IPS-18a (cell line): ENCODE results near the gene SYNGR2.

Source experiments
- H3K27ac ChIP-seq: one replicate; pipeline ENCODE4 v1.5.1; 2013; ENCODE audit warnings: low read length
- H3K27me3 ChIP-seq: one replicate; pipeline ENCODE4 v1.6.1; 2013; ENCODE audit warnings: mild to moderate bottlenecking, low read length; ENCODE audit not compliant: control insufficient read depth, insufficient read depth
- H3K36me3 ChIP-seq: one replicate; pipeline ENCODE4 v1.6.1; 2013; ENCODE audit warnings: low read depth, low read length; ENCODE audit not compliant: control insufficient read depth
- H3K4me1 ChIP-seq: one replicate; pipeline ENCODE4 v1.6.1; 2013; ENCODE audit warnings: low read depth, low read length; ENCODE audit not compliant: control insufficient read depth
- H3K4me3 ChIP-seq: one replicate; pipeline ENCODE4 v1.5.1; 2013; ENCODE audit warnings: low read length
- H3K9ac ChIP-seq: one replicate; pipeline ENCODE4 v1.6.1; 2013; ENCODE audit warnings: mild to moderate bottlenecking, low read length, moderate library complexity
- H3K9me3 ChIP-seq: one replicate; pipeline ENCODE4 v1.6.1; 2013; ENCODE audit warnings: low read depth, low read length; ENCODE audit not compliant: control insufficient read depth

Gene SYNGR2

GRCh38 chr17:78183916-78184315 lies 15.5 kb downstream of the SYNGR2 start:
- Histone ChIP-seq H3K9me3 (no peaks in the 10 kb centered on the region), H3K9ac (no peak overlapping the region), H3K36me3 (peaks cover 60% of the 10 kb centered on the region), H3K27me3 (no peaks in the 10 kb centered on the region), H3K4me3 (no peak overlapping the region), H3K4me1 (no peaks in the 10 kb centered on the region), H3K27ac (no peak overlapping the region)

- no peaks in the 10 kb centered on the region for H3K9me3 ChIP-seq
- no peak overlapping the region for H3K9ac ChIP-seq
- H3K36me3 ChIP-seq = peaks cover 55% of the 10 kb centered on the region
- H3K27me3 ChIP-seq = no peaks in the 10 kb centered on the region
- no peaks in the 10 kb centered on the region for H3K4me1 ChIP-seq
- no peak overlapping the region for H3K4me3 ChIP-seq
- H3K27ac ChIP-seq = no peak overlapping the region
Measured at GRCh38 chr17:78184351-78184750, 16.0 kb downstream of the SYNGR2 start.

GRCh38 chr17:78184868-78185267 lies 16.5 kb downstream of the SYNGR2 start:
- Histone ChIP-seq H3K4me3 (no peak overlapping the region), H3K9me3 (no peaks in the 10 kb centered on the region), H3K36me3 (peaks cover 50% of the 10 kb centered on the region), H3K9ac (no peak overlapping the region), H3K27ac (no peak overlapping the region), H3K27me3 (no peaks in the 10 kb centered on the region), H3K4me1 (no peaks in the 10 kb centered on the region)

- no peaks in the 10 kb centered on the region for H3K9me3 ChIP-seq
- H3K4me3 ChIP-seq = peak overlapping the region; percentile 92
- peaks cover 39% of the 10 kb centered on the region for H3K36me3 ChIP-seq
- no peaks in the 10 kb centered on the region for H3K4me1 ChIP-seq
- H3K27ac ChIP-seq = no peak overlapping the region
- H3K9ac ChIP-seq = peak overlapping the region; percentile 12
- H3K27me3 ChIP-seq = no peaks in the 10 kb centered on the region
Measured at GRCh38 chr17:78185981-78186691, 17.8 kb downstream of the SYNGR2 start.

- peak within 1 kb of the TSS; percentile 92 for H3K4me3 ChIP-seq
- H3K9ac ChIP-seq = peak within 1 kb of the TSS; percentile 90
- H3K36me3 ChIP-seq = peaks cover 31% of the 10 kb centered on the region
- no peaks in the 10 kb centered on the region for H3K9me3 ChIP-seq
- H3K27ac ChIP-seq = no peak within 1 kb of the TSS
- H3K27me3 ChIP-seq = no peaks in the 10 kb centered on the region
- H3K4me1 ChIP-seq = no peaks in the 10 kb centered on the region
Measured at GRCh38 chr17:78186692-78187595, 18.6 kb downstream of the SYNGR2 start, which contains the start of the genes AFMID and TK1. AFMID (plus strand) TSS chr17:78187362; CDS start chr17:78187371, 9 bp downstream. TK1 (minus strand) TSS chr17:78187052; CDS start chr17:78186994, 58 bp downstream.

- Histone ChIP-seq H3K9me3 (no peaks in the 10 kb centered on the region), H3K27me3 (no peaks in the 10 kb centered on the region), H3K4me3 (no peak overlapping the region), H3K4me1 (peaks cover 15% of the 10 kb centered on the region), H3K36me3 (peaks cover 6% of the 10 kb centered on the region), H3K9ac (no peak overlapping the region), H3K27ac (no peak overlapping the region)
Measured at GRCh38 chr17:78196716-78197115, 28.3 kb downstream of the SYNGR2 start.

- no peak overlapping the region for H3K4me3 ChIP-seq
- H3K36me3 ChIP-seq = peaks cover 6% of the 10 kb centered on the region
- peaks cover 15% of the 10 kb centered on the region for H3K4me1 ChIP-seq
- no peaks in the 10 kb centered on the region for H3K27me3 ChIP-seq
- H3K9me3 ChIP-seq = no peaks in the 10 kb centered on the region
- no peak overlapping the region for H3K9ac ChIP-seq
- no peak overlapping the region for H3K27ac ChIP-seq
Measured at GRCh38 chr17:78197147-78197832, 28.9 kb downstream of the SYNGR2 start.

- H3K4me3 ChIP-seq = no peak overlapping the region
- no peaks in the 10 kb centered on the region for H3K9me3 ChIP-seq
- H3K27me3 ChIP-seq = no peaks in the 10 kb centered on the region
- no peak overlapping the region for H3K9ac ChIP-seq
- H3K27ac ChIP-seq = no peak overlapping the region
- peaks cover 15% of the 10 kb centered on the region for H3K4me1 ChIP-seq
- H3K36me3 ChIP-seq = peaks cover 8% of the 10 kb centered on the region
Measured at GRCh38 chr17:78200451-78200850, 32.1 kb downstream of the SYNGR2 start.

GRCh38 chr17:78202666-78203065 lies 34.3 kb downstream of the SYNGR2 start:
- H3K9ac ChIP-seq = no peak overlapping the region
- no peak overlapping the region for H3K4me3 ChIP-seq
- H3K27ac ChIP-seq = no peak overlapping the region
- peaks cover 6% of the 10 kb centered on the region for H3K4me1 ChIP-seq
- no peaks in the 10 kb centered on the region for H3K9me3 ChIP-seq
- H3K27me3 ChIP-seq = no peaks in the 10 kb centered on the region
- peaks cover 8% of the 10 kb centered on the region for H3K36me3 ChIP-seq

- H3K9me3 ChIP-seq = no peaks in the 10 kb centered on the region
- no peak overlapping the region for H3K27ac ChIP-seq
- H3K36me3 ChIP-seq = peaks cover 8% of the 10 kb centered on the region
- no peaks in the 10 kb centered on the region for H3K4me1 ChIP-seq
- no peak overlapping the region for H3K9ac ChIP-seq
- H3K4me3 ChIP-seq = no peak overlapping the region
- no peaks in the 10 kb centered on the region for H3K27me3 ChIP-seq
Measured at GRCh38 chr17:78204387-78205123, 36.2 kb downstream of the SYNGR2 start.
